Measurements from ENCODE around the gene BANP.
"Not testable (repeated sequence)": the region's sequence is repeated elsewhere in the genome, so short reads cannot be mapped to it uniquely, and the experiment has no call there.

Gene BANP

DNA sequence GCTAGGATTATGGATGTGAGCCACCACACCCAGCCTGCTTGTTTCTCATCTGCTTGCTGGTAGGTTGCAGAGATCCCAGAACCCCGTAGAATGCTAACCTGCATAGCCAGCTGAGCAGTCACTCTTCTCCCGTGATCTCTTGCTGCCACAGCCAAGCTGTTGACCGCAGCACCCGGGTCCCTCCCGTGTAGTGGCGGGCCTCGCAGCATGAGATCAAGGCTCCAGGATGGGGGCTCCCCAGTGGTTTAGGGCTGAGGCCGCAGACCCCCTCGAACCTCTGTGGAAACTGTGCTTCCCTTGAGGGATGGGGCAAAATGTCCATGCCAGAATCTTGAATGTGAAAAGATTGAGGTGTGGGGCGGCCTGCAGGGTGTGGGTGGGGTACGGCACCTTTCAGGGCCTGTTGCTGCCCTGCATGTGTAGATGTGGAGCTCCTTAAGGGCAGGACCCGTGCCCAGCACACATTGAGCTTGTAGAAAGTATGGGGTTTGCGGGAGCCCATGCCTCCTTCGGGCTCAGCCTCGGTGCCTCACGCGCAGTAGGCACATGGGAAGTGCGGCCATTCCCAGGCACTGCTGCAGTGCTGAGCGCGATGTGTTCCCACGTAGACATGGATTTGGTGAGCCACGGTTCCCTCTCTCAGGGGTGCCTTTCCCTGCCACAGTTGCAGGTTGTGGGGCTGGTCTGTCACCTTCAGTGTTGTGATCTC is 99.9 kb downstream of the BANP start:
- DNase-seq (ENCODE audit: low read depth), result no peak

DNA sequence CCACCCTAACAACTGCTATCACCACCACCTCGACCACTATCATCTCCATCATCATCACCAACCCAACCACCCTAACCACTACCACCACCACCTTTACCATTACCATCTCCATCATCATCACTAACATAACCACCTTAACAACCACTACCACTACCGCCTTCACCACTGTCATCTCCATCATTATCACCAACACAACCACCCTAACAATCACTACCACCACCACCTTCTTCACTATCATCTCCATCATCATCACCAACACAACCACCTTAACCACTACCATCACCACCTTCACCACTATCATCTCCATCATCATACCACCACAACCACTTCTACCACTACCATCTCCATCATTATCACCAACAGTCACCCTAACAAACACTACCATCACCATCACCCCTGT is 101.4 kb downstream of the BANP start:
- no peak for DNase-seq (ENCODE audit: low read depth)

DNA sequence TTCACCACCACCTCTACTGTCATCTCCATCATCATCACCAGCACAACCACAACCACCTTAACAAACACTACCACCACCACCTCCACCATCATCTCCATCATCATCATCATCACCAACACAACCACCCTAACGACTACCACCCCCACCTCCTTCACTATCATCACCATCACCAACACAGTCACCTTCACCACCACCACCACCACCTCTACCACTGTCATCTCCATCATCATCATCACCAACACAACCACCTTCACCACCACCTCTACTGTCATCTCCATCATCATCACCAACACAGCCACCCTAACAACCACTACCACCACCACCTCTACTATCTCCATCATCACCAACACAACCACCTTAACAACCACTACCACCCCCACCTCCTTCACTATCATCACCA is 102.2 kb downstream of the BANP start:
- DNase-seq (ENCODE audit: low read depth), result not testable (repeated sequence)

DNA sequence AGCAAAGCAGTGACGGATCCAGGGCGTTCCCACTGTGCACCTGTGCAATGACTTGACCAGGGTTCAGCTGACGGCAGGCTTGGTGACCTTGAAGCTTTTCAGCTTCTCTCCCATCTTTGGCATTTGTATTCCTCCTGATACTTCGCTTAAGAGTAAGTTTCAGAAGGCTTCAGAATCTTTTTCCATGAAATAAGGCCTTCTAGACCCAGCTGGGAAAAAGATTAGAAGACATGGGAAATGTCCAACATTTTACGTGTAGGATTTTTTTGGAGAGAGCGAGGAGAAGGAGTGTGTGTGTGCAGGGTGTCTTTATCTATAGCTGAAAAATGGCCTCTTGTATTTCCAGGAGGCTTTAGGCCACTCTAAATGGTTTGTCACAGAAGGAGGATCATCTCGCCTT is 104.1 kb downstream of the BANP start:
- no peak for DNase-seq (ENCODE audit: low read depth)

DNA sequence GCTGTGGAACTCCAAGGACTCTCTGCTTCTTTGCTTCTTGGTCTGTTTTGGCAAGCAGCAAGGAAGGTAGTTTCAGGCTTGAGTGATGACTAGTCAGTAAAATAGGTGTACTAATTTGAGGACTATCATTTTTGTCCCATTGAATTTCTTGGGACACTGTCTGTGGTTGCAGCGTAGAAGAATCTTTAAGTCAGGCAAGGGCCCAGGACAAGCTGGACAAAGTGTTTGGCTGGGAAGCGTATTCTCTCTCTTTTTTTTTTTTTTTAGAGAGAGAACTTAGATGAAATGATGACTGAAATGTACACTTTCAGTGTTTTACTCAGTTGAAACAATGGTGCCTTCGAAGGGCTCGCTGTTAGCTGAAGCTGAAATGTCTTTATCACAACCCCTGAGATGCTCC is 105.0 kb downstream of the BANP start:
- no peak for DNase-seq (ENCODE audit: low read depth)

DNA sequence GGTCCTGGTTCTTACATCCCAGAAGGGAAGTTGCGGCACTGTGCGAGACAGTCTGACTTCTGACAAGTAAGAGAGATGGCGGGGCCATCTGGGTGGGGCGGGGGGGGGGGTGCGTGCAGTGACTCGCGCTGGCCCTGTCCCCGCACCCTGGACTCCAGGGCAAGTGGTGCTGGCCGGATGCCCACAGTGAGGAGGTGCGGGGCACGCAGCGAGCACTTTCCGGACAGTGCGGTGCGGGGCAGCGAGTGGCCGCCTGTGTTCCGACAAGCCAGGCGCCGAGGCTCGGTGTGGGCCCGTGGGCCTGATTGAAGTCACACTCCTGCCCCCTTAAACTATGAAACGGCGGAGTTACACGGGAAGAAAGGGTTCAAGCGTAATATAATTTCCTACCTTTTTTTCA is 106.4 kb downstream of the BANP start:
- no peak for DNase-seq (ENCODE audit: low read depth)

DNA sequence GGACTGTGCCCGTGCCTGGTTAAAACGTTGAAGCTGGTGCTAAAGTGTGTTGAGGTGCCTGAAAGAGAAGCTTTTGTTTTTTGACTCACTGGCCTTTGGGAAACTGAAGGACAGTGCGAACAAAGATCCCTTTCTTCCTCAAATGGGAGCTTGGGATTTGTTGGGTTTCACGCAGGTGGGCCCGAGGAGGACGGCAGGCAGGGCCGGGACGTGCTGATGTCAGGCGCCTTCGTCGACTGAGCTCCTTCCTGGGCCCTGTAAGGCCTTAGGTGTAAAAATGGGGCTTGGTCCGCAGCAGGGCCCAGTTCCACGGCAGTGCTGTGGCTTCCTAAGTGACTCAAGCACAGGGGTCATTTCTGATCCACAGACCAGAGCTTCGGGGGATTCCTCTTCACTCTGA is 106.9 kb downstream of the BANP start:
- no peak for DNase-seq (ENCODE audit: low read depth)

DNA sequence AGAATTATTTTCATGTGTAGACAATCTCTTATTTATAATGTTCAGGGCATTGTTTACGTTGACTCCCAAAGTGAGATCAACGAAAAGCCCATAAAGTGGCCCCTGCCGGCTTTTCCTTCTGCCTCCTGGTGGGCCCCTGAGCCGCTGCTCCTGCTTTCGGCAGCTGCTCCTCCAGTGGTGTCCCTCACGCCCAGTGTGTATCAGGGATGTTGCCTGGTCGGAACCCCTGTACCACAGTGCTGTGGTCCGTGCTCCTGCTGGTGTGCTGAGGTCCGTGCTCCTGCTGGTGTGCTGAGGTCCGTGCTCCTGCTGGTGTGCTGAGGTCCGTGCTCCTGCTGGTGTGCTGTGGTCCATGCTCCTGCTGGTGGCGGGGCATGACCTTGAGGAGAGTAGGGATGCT is 107.6 kb downstream of the BANP start:
- no peak for DNase-seq (ENCODE audit: low read depth)

DNA sequence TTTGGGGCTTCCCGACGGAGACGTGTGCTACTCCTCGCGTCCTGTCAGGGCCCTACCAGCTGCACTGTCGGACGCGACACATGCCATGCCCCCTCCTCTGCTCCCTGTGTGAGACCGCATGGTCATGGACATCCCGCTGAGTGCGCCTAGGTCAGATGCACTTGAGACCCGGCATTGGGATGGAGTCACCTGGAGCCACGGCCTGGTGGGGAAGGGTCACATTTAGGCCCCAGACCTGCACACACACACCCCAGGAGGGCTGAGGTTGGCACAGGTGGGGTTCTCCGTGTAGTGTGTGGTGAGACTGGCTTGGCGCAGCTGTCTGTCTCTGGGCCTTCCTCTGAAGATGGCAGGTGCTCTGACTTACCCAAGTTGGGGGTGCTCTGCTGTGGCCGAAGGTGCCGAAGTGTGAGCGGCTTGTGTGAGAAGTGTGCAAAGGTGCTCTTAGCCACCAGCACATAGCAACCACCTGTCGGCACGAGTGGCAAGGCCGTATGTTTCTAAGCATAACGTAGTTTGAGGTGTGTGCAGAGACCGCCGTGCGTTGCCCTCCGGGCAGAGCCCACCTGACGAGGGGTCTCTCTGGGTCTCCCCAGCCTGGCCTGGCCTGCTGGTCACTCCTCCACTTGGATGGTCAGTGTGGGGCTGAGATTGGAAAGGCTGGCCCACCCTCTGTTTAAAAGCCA is 108.6 kb downstream of the BANP start:
- DNase-seq (ENCODE audit: low read depth), result no peak

DNA sequence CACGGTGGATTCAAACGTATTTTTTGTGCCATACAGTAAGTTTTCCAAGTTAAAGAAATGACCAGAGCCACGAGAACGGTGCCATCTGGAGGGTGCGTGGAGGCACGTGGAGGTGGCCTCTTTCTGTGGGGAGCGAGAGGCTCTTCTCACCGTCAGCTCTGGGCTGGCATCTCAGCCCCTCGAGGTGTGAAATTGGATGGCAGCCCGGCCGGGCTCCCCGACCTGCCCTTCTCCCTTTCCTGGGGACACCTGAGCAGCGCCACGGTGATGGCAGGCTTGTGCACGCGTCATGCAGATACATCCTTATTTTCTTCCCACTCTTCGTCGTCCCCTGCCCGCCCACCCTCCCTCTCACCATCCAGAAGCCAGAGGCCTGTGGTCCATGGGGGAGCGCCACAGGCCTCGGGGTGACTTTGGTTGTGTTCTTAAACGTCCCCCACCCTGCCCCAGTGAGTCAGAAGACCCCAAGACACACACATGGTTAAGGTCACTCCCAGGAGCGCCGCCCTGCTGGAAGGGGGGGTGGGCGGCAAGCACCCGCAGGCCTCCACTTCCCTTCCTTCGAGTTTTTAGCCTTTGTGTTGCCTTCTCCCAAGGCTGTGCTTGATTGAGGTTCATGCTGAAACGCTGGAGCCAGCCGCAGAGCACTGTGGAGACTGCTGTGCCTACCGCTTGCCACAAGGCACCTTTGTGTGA is 109.4 kb downstream of the BANP start:
- no peak for DNase-seq (ENCODE audit: low read depth)

DNA sequence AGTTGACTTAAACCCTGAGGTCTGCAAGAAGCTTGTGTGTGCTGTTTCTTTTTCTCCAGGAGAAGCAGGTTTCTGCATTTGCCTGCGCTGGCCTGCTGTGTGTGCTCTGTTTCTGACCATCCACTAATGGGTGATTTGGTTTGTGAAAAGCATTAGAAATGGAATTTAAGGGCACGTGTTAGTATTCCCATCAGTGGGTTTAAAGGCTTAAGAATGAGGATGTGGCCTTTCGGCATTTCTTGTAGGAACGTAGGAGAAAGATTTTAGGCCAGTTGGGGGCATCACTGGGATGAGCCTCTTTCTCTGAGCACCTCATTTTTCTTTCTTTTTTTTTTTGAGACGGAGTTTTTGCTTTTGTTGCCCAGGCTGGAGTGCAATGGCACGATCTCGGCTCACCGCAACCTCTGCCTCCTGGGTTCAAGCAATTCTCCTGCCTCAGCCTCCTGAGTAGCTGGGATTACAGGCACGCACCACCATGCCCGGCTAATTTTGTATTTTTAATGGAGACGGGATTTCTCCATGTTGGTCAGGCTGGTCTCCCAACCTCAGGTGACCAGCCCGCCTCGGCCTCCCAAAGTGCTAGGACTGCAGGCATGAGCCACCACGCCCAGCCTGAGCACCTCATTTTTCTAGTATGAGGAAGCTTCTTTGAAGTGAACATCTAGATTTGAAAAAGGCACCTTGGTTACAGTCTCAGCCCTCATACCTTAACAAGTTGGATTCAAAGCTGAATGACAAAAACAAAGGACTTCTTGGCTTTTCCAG is 110.3 kb downstream of the BANP start:
- no peak for DNase-seq (ENCODE audit: low read depth)

DNA sequence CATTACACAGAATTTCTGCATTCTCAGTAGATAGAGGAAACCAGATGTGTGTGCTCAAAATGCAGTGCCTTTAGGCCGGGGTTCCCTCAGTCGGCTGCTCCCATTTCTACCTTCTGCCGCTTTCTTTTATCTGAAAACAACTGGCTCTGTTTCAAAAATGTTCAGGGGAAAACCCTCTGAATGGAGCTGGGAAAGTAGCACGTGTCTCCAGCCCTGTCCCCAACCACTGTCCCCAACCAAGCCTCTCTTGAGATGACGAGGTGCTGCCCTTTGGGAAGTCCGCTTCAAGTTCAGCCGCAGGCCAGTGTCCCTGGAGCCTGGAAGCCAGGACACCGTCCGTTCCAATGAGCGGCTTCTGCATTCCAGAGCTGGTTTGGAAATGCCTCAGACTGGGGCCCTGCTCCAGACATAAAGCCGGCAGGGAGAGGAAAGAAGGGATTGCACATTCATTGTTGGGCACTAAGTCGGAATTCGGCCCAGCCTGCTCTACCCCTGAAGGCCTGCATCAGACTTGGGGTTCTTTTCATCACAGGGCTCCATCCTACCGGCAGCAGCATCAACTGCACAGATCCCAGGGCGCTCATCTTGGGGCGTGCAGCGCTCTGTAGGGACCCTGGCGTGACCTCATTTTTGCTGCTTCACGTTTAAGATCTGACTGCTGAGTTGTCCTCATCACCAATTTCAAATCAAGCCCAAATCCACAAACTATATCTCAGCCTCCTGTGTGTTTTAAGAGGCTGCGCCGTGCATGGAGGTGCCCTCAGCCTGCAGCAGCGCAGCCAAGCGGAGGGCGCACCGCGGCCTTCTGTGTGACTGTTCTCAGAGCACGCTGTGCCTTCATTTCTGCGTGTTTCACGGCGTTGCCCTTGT is 111.3 kb downstream of the BANP start:
- DNase-seq (ENCODE audit: low read depth), result no peak

DNA sequence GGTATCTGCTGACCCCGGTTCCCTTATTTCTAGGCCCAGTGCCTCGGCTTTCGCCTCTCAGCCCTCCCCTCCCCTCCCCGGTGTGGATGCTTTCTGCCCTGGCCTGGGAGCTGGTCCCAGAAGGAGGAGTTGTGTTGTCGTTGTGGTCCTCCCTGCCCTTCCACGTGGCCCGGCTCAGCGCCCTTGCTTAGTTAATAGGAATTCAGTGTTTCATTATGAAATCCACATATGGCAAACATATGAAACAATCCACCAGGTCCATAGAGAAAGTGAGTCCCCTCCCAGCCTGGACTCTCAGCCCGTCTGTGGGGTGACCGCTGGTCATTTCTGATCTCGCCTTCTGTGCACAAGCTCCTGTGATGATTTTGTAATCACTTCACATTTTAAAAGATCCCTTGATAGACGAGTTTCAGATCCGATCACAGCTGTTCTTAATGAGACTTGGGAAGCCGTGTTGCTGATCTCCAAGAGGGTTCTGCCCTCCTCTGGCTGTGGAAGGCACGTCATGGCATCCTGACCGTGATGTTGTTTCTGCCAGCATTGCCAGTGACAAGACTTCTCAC is 112.1 kb downstream of the BANP start:
- no peak for DNase-seq (ENCODE audit: low read depth)

DNA sequence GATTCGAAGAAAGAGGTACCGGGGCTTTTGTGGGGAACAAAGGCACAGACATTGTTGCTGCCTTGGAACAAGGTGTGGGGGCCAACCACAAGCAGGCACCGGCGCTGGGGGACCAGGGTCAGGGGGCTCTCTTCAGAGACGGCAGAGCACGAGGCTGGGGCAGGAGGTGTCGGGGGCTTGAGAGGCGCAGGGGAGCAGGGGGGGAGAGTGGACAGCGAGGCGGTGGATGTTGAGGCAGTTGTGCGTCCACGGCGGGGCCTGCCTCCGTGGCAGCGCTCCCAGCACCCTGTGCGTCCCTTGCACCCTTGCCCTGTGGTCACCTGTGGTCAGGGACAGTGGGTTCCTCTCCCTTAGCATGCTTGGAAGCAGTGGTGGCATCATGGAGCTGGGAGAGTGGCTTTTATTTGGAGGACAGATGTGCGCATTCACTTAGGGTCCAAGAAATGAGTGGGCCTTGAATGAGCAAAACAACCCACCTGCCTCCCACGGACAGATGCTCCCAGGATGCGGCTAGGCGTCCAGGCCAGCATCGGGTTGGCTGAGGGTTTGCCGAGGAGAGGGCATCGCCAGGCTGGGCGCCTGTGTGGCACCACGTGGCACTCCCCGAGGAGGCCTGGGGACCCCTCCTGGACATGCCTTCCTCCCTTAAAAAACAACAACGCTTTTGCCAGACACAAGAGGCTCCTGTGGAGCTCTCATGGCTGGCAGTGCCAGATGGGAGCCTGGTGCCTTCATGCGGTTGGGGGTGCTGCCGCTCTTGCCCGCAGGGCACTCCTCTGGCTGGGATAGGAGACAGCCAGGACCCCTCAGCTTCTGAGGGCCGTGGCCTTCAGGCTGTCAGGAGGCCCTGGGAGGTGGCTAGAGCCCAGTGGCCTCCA is 113.0 kb downstream of the BANP start:
- DNase-seq (ENCODE audit: low read depth), result no peak

DNA sequence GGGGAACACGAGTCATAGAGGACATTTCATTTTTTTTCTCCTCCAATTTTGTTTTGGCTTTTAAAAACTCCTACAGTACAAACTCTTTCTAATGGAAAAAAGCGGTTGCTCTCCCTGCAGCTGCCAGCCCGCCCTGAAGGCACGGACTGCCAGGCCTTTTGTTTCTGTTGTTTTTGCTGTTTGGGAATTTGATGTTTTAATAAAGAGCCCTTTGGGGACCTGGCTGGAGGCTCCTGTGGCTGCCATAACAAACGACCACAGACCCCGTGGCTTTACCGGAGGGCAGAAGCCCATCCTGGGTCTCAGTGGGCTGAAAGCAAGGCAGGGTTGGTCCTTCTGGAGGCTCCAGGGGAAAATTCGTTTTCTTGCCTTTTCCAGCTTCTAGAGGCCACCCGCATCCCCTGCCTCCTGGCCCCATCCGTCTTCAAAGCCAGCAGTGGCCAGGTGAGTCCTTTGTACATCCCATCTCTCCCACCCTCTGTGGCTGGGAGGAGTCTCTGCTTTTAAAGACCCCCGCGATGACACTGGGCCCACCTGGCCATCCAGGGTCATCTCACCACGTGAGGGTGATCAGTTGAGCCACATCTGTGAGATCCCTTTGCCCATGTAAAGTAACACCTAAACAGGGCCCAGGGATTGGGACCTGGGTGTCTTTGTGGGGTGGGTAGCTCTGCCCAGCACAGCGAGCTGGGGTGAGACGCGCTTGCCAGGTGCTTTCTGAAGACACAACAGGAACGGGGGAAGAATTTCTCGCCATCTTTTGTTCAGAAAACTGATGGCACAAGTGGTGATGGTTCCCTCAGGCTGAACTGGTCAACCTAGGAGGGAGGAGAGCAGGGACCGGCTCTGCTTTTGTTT is 113.9 kb downstream of the BANP start:
- DNase-seq (ENCODE audit: low read depth), result no peak

DNA sequence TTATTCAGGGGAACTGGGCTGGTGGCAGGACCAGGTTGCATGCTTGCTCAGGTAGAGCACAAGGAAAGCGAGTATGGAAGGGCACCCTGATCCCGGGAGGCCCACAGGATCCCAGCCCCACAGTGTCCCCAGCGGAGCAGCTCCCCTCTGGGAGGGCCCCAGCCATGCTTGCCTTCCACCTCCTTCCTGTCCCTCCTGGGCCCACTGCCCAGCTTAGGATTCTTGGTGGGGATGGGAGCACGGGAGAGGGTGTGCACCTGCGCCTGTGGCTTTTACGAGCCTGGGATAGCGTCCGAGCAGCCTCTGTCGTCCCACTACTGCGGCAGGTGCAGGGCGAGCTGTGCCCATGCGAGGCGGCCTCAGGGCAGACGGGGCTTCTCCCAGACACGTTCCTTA is 114.5 kb downstream of the BANP start:
- DNase-seq (ENCODE audit: low read depth), result no peak

DNA sequence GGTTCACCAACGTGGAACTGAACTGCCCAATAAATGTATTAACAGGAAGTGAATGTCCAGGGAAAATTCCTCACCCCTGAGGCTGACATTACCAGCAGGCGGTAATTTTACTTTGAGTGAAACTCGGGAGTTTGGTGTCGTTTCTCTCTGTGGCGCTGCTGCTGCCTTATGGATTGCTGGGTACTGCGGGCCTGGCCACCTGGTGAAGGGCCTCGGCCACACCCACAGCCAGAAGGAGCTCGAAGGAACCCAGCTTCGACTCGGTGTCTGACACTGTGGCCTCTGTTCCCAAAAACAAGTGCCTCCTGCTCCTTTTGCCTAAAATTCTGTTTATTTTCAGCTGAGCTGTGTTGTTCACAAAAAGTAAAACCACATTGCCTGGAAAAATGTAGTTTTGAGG is 115.0 kb downstream of the BANP start:
- DNase-seq (ENCODE audit: low read depth), result no peak

DNA sequence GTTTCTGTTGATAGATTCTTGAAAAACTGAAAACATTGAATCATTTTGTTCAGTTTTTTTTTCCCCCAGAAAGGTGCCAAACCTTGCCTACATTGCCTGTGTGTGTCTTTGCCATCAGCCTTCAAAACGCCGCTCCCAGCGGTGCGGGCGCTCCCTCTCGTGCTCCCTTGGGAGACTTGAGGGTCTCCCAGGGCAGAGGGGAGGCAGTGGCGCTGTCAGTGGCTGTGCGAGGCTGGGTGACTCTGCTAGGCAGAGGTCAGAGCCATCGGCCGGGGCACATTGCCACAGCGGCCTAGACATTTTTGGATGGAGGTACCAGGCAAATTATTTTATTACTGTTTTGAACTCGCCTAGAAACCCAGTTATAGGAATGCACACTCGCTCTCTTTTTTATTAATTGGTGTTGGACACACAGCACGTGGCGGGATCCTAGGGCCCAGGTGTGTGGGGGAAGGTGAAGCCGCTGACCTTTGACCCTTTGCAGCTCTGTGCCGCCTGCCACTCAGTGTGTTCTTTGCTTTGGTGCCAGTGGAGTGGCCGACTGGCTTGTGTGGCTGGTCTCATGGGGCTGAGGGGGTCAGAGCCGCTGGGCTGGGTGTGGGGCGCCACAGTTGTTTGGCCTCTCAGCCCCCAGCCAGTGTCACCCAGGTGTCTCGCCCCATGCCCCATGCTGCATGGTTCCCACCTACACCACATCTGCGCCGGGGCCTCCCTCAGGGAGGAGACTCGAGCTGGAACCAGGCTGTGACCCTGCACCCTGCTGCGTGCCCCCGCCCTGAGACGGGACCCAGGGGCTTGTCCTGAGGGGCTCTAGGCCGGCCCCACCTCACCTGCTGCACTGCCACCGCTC is 115.7 kb downstream of the BANP start:
- no peak for DNase-seq (ENCODE audit: low read depth)
